Keratinocyte (primary cell): ENCODE measurements around the gene PPM1H. TPM values are rescaled to one million over a fixed set of nuclear protein-coding genes. Genes with fewer than 3 reads are reported as not detected.

Experiments
- DNase-seq: peaks from one replicate; pipeline ENCODE4 v3.0.0-alpha.2; 2011; ENCODE audit warnings: low read depth, missing footprints, low spot score
- FAIRE-seq: peaks from 2 replicates; lab custom pipeline; 2011; peaks lifted over from hg19 to GRCh38; lab: Jason Lieb, UNC
- H2AFZ ChIP-seq: 2 replicates; pipeline ENCODE4 v1.6.0; 2012; ENCODE audit warnings: low read length, control low read depth, inconsistent platforms; ENCODE audit not compliant: control insufficient read depth
- H3K27ac ChIP-seq: 2 replicates; pipeline ENCODE4 v1.5.1; 2011; ENCODE audit warnings: low read length; ENCODE audit not compliant: control insufficient read depth, insufficient read depth
- H3K27me3 ChIP-seq: 3 replicates; pipeline ENCODE4 v1.6.0; 2011; ENCODE audit warnings: low read length; ENCODE audit not compliant: control insufficient read depth, insufficient read depth; ENCODE audit errors: extremely low read depth
- H3K36me3 ChIP-seq, 2 experiments: 2 replicates in 1 of 2; 3 replicates in 1 of 2; pipeline ENCODE4 v1.5.1; 2011; ENCODE audit warnings: low read length in 2 of 2, mild to moderate bottlenecking in 1 of 2; ENCODE audit not compliant: control insufficient read depth in 2 of 2, insufficient read depth in 2 of 2; ENCODE audit errors: extremely low read depth in 1 of 2
- H3K4me1 ChIP-seq: 3 replicates; pipeline ENCODE4 v1.5.1; 2011; ENCODE audit warnings: low read length; ENCODE audit not compliant: control insufficient read depth, insufficient read depth; ENCODE audit errors: extremely low read depth
- H3K4me2 ChIP-seq: 3 replicates; pipeline ENCODE4 v1.6.0; 2011; ENCODE audit warnings: low read depth, low read length; ENCODE audit not compliant: control insufficient read depth, insufficient read depth; ENCODE audit errors: extremely low read depth
- H3K4me3 ChIP-seq, 3 experiments: fragments of 200-600 bp in 1 of 3; sonication (generic) in 1 of 3; 2 replicates in 2 of 3; 3 replicates in 1 of 3; pipeline ENCODE4 v1.5.1; 2011 to 2016; ENCODE audit warnings: low read length in 3 of 3, mild to moderate bottlenecking in 3 of 3, control low read depth in 2 of 3, inconsistent platforms in 1 of 3, low read depth in 1 of 3, mixed read lengths in 1 of 3, mixed run types in 1 of 3, moderate library complexity in 1 of 3; ENCODE audit not compliant: control insufficient read depth in 2 of 3, insufficient read depth in 2 of 3; ENCODE audit errors: extremely low read depth in 1 of 3
- H3K79me2 ChIP-seq: 2 replicates; pipeline ENCODE4 v1.6.0; 2012; ENCODE audit warnings: low read length; ENCODE audit not compliant: control insufficient read depth, insufficient read depth
- H3K9ac ChIP-seq: 3 replicates; pipeline ENCODE4 v1.6.0; 2011; ENCODE audit warnings: low read length; ENCODE audit not compliant: control insufficient read depth, insufficient read depth; ENCODE audit errors: extremely low read depth
- H3K9me1 ChIP-seq: 3 replicates; pipeline ENCODE4 v1.6.0; 2011; ENCODE audit warnings: low read length; ENCODE audit not compliant: control insufficient read depth, insufficient read depth; ENCODE audit errors: extremely low read depth
- H3K9me3 ChIP-seq: 2 replicates; pipeline ENCODE4 v1.5.1; 2012; ENCODE audit warnings: low read depth, low read length; ENCODE audit not compliant: control insufficient read depth
- H4K20me1 ChIP-seq: 3 replicates; pipeline ENCODE4 v1.6.0; 2011; ENCODE audit warnings: low read length; ENCODE audit not compliant: control insufficient read depth, insufficient read depth; ENCODE audit errors: extremely low read depth
- EZH2 ChIP-seq: IDR thresholded peaks from one replicate; pipeline ENCODE4 v1.6.1; 2012; ENCODE audit warnings: inconsistent platforms, mild to moderate bottlenecking, low read length, moderate library complexity
- dilution Hi-C: fragments of 300-500 bp; cut with MboI; formaldehyde crosslinking; loops from one replicate; pipeline ENCODE4 v1.7.0; 2020; ENCODE audit warnings: low sequenced_read_pairs; ENCODE audit not compliant: extremely low pct_ligation_motif_present
- polyA plus RNA-seq, 5 experiments: library from polyadenylated mRNA; depleted of rRNA in 3 of 5; stranded (reverse) in 3 of 5; stranded (forward) in 1 of 5; unstranded in 1 of 5; fragments of >200 nt; gene quantifications; 1 replicate in 1 of 5; 2 replicates in 3 of 5; 3 replicates in 1 of 5; pipeline versions ENCODE4 v1.2.1 to v1.2.3, GENCODE V29; 2011 to 2012; ENCODE audit warnings: missing spikeins in 2 of 5, low read depth in 1 of 5, low replicate concordance in 1 of 5
- TF ChIP-seq, protein P1 (sequence below), 3 experiments: IDR thresholded peaks in 1 of 3; conservative IDR thresholded peaks in 1 of 3; optimal IDR thresholded peaks in 1 of 3; 2 replicates in 2 of 3; 3 replicates in 1 of 3; pipeline versions ENCODE3 to v1.5.1; 2011; ENCODE audit warnings: low read length in 3 of 3, mild to moderate bottlenecking in 3 of 3, moderate library complexity in 2 of 3, control low read depth in 1 of 3, inconsistent platforms in 1 of 3; ENCODE audit not compliant: insufficient read depth in 2 of 3; ENCODE audit errors: extremely low read depth in 1 of 3

The PPM1H gene
- polyA plus RNA-seq, 1 donor (not counting 4 experiments of a cell fraction or from before 2014, with no cell fraction given), result 0.09 TPM

DNA sequence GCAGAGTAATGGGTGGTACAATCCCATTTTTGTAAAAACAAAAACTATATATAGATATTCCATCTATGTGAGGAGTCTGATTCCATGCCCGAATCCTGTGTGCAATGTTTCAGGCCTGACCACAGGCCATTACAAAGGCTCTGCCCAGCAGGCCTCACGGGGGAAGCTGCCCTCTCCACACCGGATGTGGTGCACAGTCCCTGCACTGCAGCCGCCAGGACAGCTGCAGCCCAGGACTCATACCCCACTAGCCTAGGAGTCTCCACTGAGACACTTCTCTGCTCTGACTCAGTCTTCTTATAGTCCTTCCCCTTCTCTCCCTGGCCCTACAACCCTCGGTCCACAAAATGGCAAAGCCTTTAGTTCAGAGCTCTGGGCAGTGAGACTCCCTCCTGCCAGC, 190.4 kb downstream of the PPM1H start:
- FAIRE-seq (no peak), DNase-seq (no peak)
- Histone ChIP-seq H3K4me1 (no peaks in the 10 kb centered on the region), H2AFZ (no peak overlapping the region), H3K36me3 (no peaks in the 10 kb centered on the region), H3K4me3 (no peak overlapping the region), H3K9me1 (no peaks in the 10 kb centered on the region), H4K20me1 (no peaks in the 10 kb centered on the region), H3K79me2 (no peaks in the 10 kb centered on the region), H3K9me3 (no peaks in the 10 kb centered on the region), H3K27me3 (no peaks in the 10 kb centered on the region), H3K27ac (no peak overlapping the region), H3K4me2 (no peak overlapping the region), H3K9ac (no peak overlapping the region)
- dilution Hi-C loops, result no loop called here
- TF ChIP-seq EZH2, result no peak
- TF ChIP-seq, protein P1, sequence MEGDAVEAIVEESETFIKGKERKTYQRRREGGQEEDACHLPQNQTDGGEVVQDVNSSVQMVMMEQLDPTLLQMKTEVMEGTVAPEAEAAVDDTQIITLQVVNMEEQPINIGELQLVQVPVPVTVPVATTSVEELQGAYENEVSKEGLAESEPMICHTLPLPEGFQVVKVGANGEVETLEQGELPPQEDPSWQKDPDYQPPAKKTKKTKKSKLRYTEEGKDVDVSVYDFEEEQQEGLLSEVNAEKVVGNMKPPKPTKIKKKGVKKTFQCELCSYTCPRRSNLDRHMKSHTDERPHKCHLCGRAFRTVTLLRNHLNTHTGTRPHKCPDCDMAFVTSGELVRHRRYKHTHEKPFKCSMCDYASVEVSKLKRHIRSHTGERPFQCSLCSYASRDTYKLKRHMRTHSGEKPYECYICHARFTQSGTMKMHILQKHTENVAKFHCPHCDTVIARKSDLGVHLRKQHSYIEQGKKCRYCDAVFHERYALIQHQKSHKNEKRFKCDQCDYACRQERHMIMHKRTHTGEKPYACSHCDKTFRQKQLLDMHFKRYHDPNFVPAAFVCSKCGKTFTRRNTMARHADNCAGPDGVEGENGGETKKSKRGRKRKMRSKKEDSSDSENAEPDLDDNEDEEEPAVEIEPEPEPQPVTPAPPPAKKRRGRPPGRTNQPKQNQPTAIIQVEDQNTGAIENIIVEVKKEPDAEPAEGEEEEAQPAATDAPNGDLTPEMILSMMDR (optimal IDR thresholded peaks at IDR 0.05 in 1 of 3, IDR thresholded peaks at IDR 0.05 in 1 of 3, conservative IDR thresholded peaks at IDR 0.05 in 1 of 3; ENCODE audit: extremely low read depth in 1 of 3, insufficient read depth in 2 of 3, low read length in 3 of 3), result no peak

DNA sequence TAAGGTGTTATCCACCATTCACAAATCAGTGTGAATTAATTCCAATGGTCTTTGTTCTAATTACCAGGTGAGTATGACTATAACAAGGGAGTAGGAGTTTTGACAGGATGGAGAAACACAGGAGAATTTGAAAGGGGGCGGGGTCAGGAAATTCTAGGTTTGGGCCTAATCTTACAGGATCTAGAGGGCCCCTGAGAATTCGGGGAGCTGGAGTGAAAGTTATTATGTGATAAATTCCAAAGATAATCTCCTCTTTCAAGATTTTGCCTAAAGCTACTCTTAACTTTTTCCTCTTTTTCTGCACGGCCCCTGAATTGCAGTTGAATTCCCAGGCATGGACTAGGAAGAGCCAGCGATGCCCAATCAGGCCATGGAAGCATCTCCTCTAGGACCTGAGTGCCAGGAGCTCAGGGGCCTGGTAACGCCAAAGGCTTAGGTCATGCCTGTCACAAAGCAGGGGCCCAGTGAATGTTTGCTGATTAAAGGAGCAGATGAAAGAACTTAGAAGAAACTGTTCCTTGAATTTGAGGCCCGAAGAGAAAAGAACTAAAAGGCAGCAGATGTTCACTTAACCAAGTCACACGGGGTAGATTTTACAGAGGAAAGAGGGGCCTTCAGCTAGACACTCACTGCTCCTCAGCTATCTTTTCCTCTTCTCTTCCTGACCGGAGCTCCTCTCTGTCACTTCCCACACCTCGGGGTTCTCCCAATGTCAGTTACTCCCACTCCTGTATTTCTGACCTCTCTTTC, 195.5 kb downstream of the PPM1H start:
- no peaks in the 10 kb centered on the region for H3K79me2 ChIP-seq
- no peak overlapping the region for H3K9ac ChIP-seq
- no peaks in the 10 kb centered on the region for H3K36me3 ChIP-seq
- TF ChIP-seq EZH2, result no peak
- TF ChIP-seq, protein P1 (optimal IDR thresholded peaks at IDR 0.05 in 1 of 3, IDR thresholded peaks at IDR 0.05 in 1 of 3, conservative IDR thresholded peaks at IDR 0.05 in 1 of 3; ENCODE audit: extremely low read depth in 1 of 3, insufficient read depth in 2 of 3, low read length in 3 of 3), result no peak
- H2AFZ ChIP-seq, result no peak overlapping the region
- peaks cover 12% of the 10 kb centered on the region for H3K4me1 ChIP-seq
- no peak overlapping the region for H3K4me2 ChIP-seq
- H3K9me3 ChIP-seq, result no peaks in the 10 kb centered on the region
- H3K9me1 ChIP-seq, result no peaks in the 10 kb centered on the region
- H3K4me3 ChIP-seq, result no peak overlapping the region
- DNase-seq, result no peak
- H3K27ac ChIP-seq, result no peak overlapping the region
- no peak for FAIRE-seq
- H3K27me3 ChIP-seq, result no peaks in the 10 kb centered on the region
- no peaks in the 10 kb centered on the region for H4K20me1 ChIP-seq
- dilution Hi-C loops, result no loop called here
